Parathyroid adenoma (tissue), 2 donors: ENCODE measurements around the gene KPNA3.

Experiments
- H2AFZ ChIP-seq: fragments of 300-600 bp; sonication (generic); one replicate; pipeline ENCODE4 v1.7.0; 2017; ENCODE audit warnings: antibody characterized with exemption, mild to moderate bottlenecking
- H3K27ac ChIP-seq: fragments of 300-600 bp; sonication (generic); one replicate; pipeline ENCODE4 v1.7.0; 2017
- H3K27me3 ChIP-seq: fragments of 300-600 bp; sonication (generic); one replicate; pipeline ENCODE4 v1.7.0; 2017; ENCODE audit warnings: low read length; ENCODE audit not compliant: control insufficient read depth, insufficient read depth
- H3K36me3 ChIP-seq: fragments of 300-600 bp; sonication (generic); one replicate; pipeline ENCODE4 v1.7.0; 2017; ENCODE audit warnings: low read length; ENCODE audit not compliant: control insufficient read depth, insufficient read depth
- H3K4me1 ChIP-seq: fragments of 300-600 bp; sonication (generic); one replicate; pipeline ENCODE4 v1.7.0; 2017; ENCODE audit warnings: control low read depth
- H3K4me2 ChIP-seq: fragments of 300-600 bp; sonication (generic); one replicate; pipeline ENCODE4 v1.7.0; 2017; ENCODE audit warnings: low read length
- H3K4me3 ChIP-seq: fragments of 300-600 bp; sonication (generic); one replicate; pipeline ENCODE4 v1.7.0; 2017; ENCODE audit warnings: low read depth, low read length
- H3K79me2 ChIP-seq: fragments of 300-600 bp; sonication (generic); one replicate; pipeline ENCODE4 v1.7.0; 2017; ENCODE audit warnings: control low read depth
- H3K9ac ChIP-seq: fragments of 300-600 bp; sonication (generic); one replicate; pipeline ENCODE4 v1.7.0; 2017; ENCODE audit warnings: mild to moderate bottlenecking
- H3K9me3 ChIP-seq: fragments of 300-600 bp; sonication (generic); one replicate; pipeline ENCODE4 v1.7.0; 2017; ENCODE audit warnings: low read length; ENCODE audit not compliant: control insufficient read depth
- CTCF ChIP-seq: fragments of 300-600 bp; sonication (generic); IDR thresholded peaks from one replicate; pipeline ENCODE4 v1.7.0; 2017; ENCODE audit warnings: antibody characterized with exemption, mild to moderate bottlenecking
- donor health status: primary hyperparathyroidism.

The KPNA3 gene

DNA sequence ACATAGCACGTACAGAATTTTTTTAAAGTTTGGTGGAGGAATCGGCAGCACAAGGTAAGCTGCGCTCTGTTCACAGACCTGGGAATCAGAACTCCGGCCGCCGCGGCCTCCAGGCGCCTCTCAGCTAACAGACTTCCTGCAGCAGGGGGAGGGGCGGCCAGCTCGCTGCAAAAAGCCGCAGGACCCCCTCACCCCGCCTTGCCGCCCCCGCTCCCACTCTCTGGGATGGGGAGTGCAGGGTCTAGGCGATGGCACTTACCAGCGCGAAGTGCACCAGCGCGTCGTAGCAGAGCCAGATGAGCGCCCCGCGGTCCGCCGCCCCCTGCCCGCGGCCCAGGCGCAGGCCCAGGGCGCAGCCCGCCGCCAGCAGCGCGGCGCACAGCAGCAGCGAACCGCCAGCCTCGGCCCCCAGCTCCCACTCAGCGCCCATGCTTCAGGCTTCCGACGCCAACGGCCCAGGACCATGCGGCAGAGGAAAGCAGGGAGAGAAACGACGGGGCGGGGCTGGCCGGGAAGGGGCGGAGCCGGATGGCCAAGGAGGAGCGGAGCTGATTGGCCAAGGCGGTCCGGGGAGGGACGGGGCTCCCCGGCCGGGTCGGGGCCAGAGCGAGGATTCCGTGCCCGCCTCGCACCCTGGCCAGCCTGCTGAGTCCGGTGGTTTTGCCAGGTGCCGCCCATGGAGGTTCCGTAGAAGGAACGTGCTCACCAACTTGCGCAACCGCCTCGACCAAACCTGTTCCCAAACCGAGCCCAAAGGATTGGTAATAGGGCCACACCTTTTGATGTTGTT, 101.3 kb downstream of the KPNA3 start, which contains the start of gene EBPL:
EBPL (minus strand) TSS at position 492 of the 790 bp plus-strand sequence; CDS start at position 430, 62 bp downstream.
- peak within 1 kb of the TSS; percentile 93 for H2AFZ ChIP-seq
- peak within 1 kb of the TSS; percentile 75 for H3K27ac ChIP-seq
- no peak for TF ChIP-seq CTCF
- H3K9me3 ChIP-seq: no peaks in the 10 kb centered on the region
- peak within 1 kb of the TSS; percentile 65 for H3K4me3 ChIP-seq
- H3K36me3 ChIP-seq: no peaks in the 10 kb centered on the region
- H3K27me3 ChIP-seq: no peaks in the 10 kb centered on the region
- peak within 1 kb of the TSS; percentile 4 for H3K9ac ChIP-seq
- no peaks in the 10 kb centered on the region for H3K79me2 ChIP-seq
- H3K4me2 ChIP-seq: peak within 1 kb of the TSS; percentile 60
- no peaks in the 10 kb centered on the region for H3K4me1 ChIP-seq

- H3K36me3 ChIP-seq: no peaks in the 10 kb centered on the region
- H3K4me1 ChIP-seq: no peaks in the 10 kb centered on the region
- H3K27me3 ChIP-seq: no peaks in the 10 kb centered on the region
- TF ChIP-seq CTCF: no peak
- peak overlapping the region; percentile 60 for H3K4me2 ChIP-seq
- no peaks in the 10 kb centered on the region for H3K9me3 ChIP-seq
- H3K4me3 ChIP-seq: peak overlapping the region; percentile 65
- H3K9ac ChIP-seq: no peak overlapping the region
- H3K79me2 ChIP-seq: no peaks in the 10 kb centered on the region
- peak overlapping the region; percentile 93 for H2AFZ ChIP-seq
- peak overlapping the region; percentile 47 for H3K27ac ChIP-seq
Observed at GRCh38 chr13:49690133-49690994, 102.1 kb downstream of the KPNA3 start.

GRCh38 chr13:49683489-49683888, 109.0 kb downstream of the KPNA3 start:
- no peaks in the 10 kb centered on the region for H3K4me1 ChIP-seq
- H3K79me2 ChIP-seq: no peaks in the 10 kb centered on the region
- H2AFZ ChIP-seq: no peak overlapping the region
- no peak overlapping the region for H3K9ac ChIP-seq
- no peak overlapping the region for H3K4me3 ChIP-seq
- H3K9me3 ChIP-seq: no peaks in the 10 kb centered on the region
- H3K27me3 ChIP-seq: no peaks in the 10 kb centered on the region
- no peak overlapping the region for H3K4me2 ChIP-seq
- H3K27ac ChIP-seq: no peak overlapping the region
- no peaks in the 10 kb centered on the region for H3K36me3 ChIP-seq
- no peak for TF ChIP-seq CTCF

DNA sequence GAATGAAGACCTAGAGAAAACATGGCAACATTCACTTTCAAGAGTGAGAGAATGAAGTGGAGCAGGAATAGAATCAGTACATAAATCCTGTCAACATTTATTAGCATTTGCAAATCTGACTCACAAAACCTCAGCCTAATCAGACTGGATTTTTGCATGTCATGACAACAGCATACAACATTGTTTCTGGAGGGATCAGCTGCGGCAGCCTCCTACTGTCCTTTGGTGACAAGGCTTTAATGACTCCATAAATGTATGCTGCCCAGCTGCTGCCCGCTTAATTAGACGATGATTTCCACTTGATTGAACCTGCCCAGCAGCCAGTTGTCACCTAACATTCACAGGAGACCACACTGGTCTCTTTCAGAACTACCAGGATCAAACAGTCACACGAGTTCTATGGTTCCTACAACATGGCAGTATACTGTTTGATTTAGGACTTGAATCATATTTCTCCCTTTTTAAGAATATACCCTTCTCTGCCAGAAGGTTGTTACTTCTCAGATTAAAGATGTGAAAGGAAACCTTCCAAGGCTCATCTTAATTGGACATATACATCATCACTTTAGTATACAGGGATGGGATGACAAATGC, 110.5 kb downstream of the KPNA3 start:
- Histone ChIP-seq H3K4me2 (no peak overlapping the region), H3K79me2 (no peaks in the 10 kb centered on the region), H3K9ac (no peak overlapping the region), H3K27me3 (no peaks in the 10 kb centered on the region), H3K4me1 (no peaks in the 10 kb centered on the region), H3K9me3 (no peaks in the 10 kb centered on the region), H3K4me3 (no peak overlapping the region), H3K36me3 (no peaks in the 10 kb centered on the region), H2AFZ (no peak overlapping the region), H3K27ac (no peak overlapping the region)
- TF ChIP-seq CTCF: no peak
